K562 (cell line): Measurements from ENCODE around the gene MICU1. TPM values are rescaled to one million over a fixed set of nuclear protein-coding genes. Genes with fewer than 3 reads are reported as not detected.

ENCODE experiments used
- ETS2 ChIP-seq: IDR thresholded peaks from 2 replicates; pipeline ENCODE4 v1.6.1; 2016; ENCODE audit warnings: borderline replicate concordance, missing genetic modification characterization, mild to moderate bottlenecking, moderate library complexity, missing compliant biosample characterization; ENCODE audit not compliant: poor library complexity, severe bottlenecking
- HMGXB4 ChIP-seq: sonication (generic); formaldehyde crosslinking; IDR thresholded peaks from 2 replicates; pipeline ENCODE4 v1.8.1; 2023; ENCODE audit warnings: mild to moderate bottlenecking, missing genetic modification reagents
- IFI16 ChIP-seq: fragments of 250-450 bp; sonication (Bioruptor Pico); IDR thresholded peaks from 2 replicates; pipeline ENCODE4 v2.1.2; 2022; ENCODE audit warnings: mild to moderate bottlenecking, inconsistent platforms
- MED1 ChIP-seq: sonication (generic); formaldehyde crosslinking; IDR thresholded peaks from 2 replicates; pipeline ENCODE4 v1.8.1; 2023; ENCODE audit warnings: missing genetic modification reagents, borderline replicate concordance
- NELFE ChIP-seq: IDR thresholded peaks from 2 replicates; pipeline ENCODE4 v1.6.1; 2011; ENCODE audit warnings: mild to moderate bottlenecking; ENCODE audit not compliant: insufficient read depth, insufficient read length
- NONO ChIP-seq, 2 experiments: fragments of 200-400 bp in 1 of 2; fragments of 450-650 bp in 1 of 2; formaldehyde crosslinking in 1 of 2; IDR thresholded peaks; 2 replicates each; pipeline ENCODE4 v1.6.1; 2017; ENCODE audit warnings: low read depth in 2 of 2, mild to moderate bottlenecking in 2 of 2, moderate library complexity in 2 of 2, low read length in 1 of 2
- PHB2 ChIP-seq: fragments of 450-650 bp; IDR thresholded peaks from 2 replicates; pipeline ENCODE4 v1.6.1; 2017; ENCODE audit warnings: low read depth
- RREB1 ChIP-seq: fragments of 250-450 bp; sonication (Bioruptor Pico); IDR thresholded peaks from 2 replicates; pipeline ENCODE4 v1.4.0; 2020
- SMARCA5 ChIP-seq: fragments of 450-650 bp; IDR thresholded peaks from 2 replicates; pipeline ENCODE4 v1.6.1; 2016
- STAT5A ChIP-seq: IDR thresholded peaks from 2 replicates; pipeline ENCODE4 v1.6.1; 2012; ENCODE audit warnings: low read length, inconsistent platforms, borderline replicate concordance
- TCF7 ChIP-seq: sonication (generic); IDR thresholded peaks from 2 replicates; pipeline ENCODE4 v1.6.1; 2016; ENCODE audit warnings: antibody characterized with exemption, borderline replicate concordance
- TCF7L2 ChIP-seq: fragments of 150-350 bp; IDR thresholded peaks from 2 replicates; pipeline ENCODE4 v1.6.1; 2016; ENCODE audit warnings: low read depth, mild to moderate bottlenecking, low read length, moderate library complexity
- TEAD4 ChIP-seq, 2 experiments: sonication (generic) in 1 of 2; formaldehyde crosslinking in 1 of 2; IDR thresholded peaks; 2 replicates each; pipeline versions ENCODE4 v1.6.1 to v1.8.0; 2012 to 2022; ENCODE audit warnings: borderline replicate concordance in 1 of 2, inconsistent platforms in 1 of 2, low read length in 1 of 2, mild to moderate bottlenecking in 1 of 2, missing genetic modification reagents in 1 of 2
- ZFX ChIP-seq: sonication (generic); formaldehyde crosslinking; IDR thresholded peaks from 2 replicates; pipeline ENCODE4 v1.8.0; 2022; ENCODE audit warnings: mild to moderate bottlenecking, missing genetic modification reagents, moderate library complexity
- ZNF324 ChIP-seq: fragments of 250-450 bp; sonication (Bioruptor Pico); IDR thresholded peaks from 2 replicates; pipeline ENCODE4 v1.4.0; 2020; ENCODE audit warnings: mild to moderate bottlenecking
- ZNF518B ChIP-seq: fragments of 250-450 bp; sonication (Bioruptor Pico); IDR thresholded peaks from 2 replicates; pipeline ENCODE4 v1.5.0; 2021; ENCODE audit warnings: mild to moderate bottlenecking, moderate library complexity
- ZNF764 ChIP-seq: fragments of 250-450 bp; sonication (Bioruptor Pico); IDR thresholded peaks from 2 replicates; pipeline ENCODE4 v1.4.0; 2020; ENCODE audit warnings: low read depth, mild to moderate bottlenecking, moderate library complexity
- polyA plus RNA-seq, 8 experiments: library from polyadenylated mRNA; depleted of rRNA in 4 of 8; stranded (reverse) in 5 of 8; unstranded in 3 of 8; fragments of >200 nt; fragmentation: Nextera tagmentation in 2 of 8; fragmentation: Illumina TruSeq in 1 of 8; extraction: Ambion mirVana in 2 of 8; extraction: Trizol in 1 of 8; gene quantifications; 2 replicates each; pipeline versions ENCODE4 v1.2.1 to v1.2.3, GENCODE V29; 2011 to 2014; ENCODE audit warnings: inconsistent platforms in 1 of 8, missing spikeins in 1 of 8
- total RNA-seq, 7 experiments: library from RNA; depleted of rRNA in 6 of 7; stranded (reverse); fragments of >200 nt in 6 of 7; fragmentation: Illumina TruSeq in 2 of 7; extraction: Trizol in 2 of 7; gene quantifications; 2 replicates each; pipeline versions ENCODE4 v1.2.1 to v1.2.3, GENCODE V29; 2011 to 2021; ENCODE audit warnings: low replicate concordance in 1 of 7

MICU1 gene
- total and polyA plus RNA-seq, 9 of the 15 experiments (the other 6 are each of a cell fraction or from before 2014, with no cell fraction given), result 29.3 to 76.8 (median 48.4) TPM

- TF ChIP-seq TEAD4 (IDR thresholded peaks at IDR 0.05; ENCODE audit: low read length) (peak; percentile 99), TEAD4 (CRISPR knock-in tag; IDR thresholded peaks at IDR 0.05; ENCODE audit: borderline replicate concordance) (no peak), NELFE (no peak), IFI16 (CRISPR knock-in tag) (no peak), STAT5A (peak; percentile 97), PHB2 (peak; percentile 91), NONO (IDR thresholded peaks at IDR 0.05; ENCODE audit: low read depth in 2 of 2, low read length in 1 of 2) (0 out of 4 replicates have a peak, but pooled peaks of 1 of the 2 experiments have one; percentile 76), ZNF518B (CRISPR knock-in tag) (no peak), HMGXB4 (CRISPR knock-in tag) (peak; percentile 63; the same call in 1 of the 2 replicates), SMARCA5 (no peak; the same call in 1 of the 2 replicates), ZNF324 (CRISPR knock-in tag) (no peak), RREB1 (CRISPR knock-in tag) (peak; percentile 95; the same call in 1 of the 2 replicates), TCF7 (no peak; the same call in 1 of the 2 replicates), ZNF764 (no peak), MED1 (no peak), TCF7L2 (no peak), ETS2 (no peak), ZFX (peak; percentile 93)
Observed at GRCh38 chr10:72320676-72321247, 305.1 kb downstream of the MICU1 start (continued).
